HG02938 (cell line): ENCODE data around the gene DENND6B.
A peak's percentile ranks its signal among the peaks of the same experiment; 100 is the strongest.

Source experiments
- ATAC-seq: cut with Tn5 transposase; IDR thresholded peaks from one replicate; pipeline ENCODE4 v1.9.1; 2021; ENCODE audit warnings: mild to moderate bottlenecking, moderate library complexity; ENCODE audit not compliant: unreplicated experiment

DENND6B gene

DNA sequence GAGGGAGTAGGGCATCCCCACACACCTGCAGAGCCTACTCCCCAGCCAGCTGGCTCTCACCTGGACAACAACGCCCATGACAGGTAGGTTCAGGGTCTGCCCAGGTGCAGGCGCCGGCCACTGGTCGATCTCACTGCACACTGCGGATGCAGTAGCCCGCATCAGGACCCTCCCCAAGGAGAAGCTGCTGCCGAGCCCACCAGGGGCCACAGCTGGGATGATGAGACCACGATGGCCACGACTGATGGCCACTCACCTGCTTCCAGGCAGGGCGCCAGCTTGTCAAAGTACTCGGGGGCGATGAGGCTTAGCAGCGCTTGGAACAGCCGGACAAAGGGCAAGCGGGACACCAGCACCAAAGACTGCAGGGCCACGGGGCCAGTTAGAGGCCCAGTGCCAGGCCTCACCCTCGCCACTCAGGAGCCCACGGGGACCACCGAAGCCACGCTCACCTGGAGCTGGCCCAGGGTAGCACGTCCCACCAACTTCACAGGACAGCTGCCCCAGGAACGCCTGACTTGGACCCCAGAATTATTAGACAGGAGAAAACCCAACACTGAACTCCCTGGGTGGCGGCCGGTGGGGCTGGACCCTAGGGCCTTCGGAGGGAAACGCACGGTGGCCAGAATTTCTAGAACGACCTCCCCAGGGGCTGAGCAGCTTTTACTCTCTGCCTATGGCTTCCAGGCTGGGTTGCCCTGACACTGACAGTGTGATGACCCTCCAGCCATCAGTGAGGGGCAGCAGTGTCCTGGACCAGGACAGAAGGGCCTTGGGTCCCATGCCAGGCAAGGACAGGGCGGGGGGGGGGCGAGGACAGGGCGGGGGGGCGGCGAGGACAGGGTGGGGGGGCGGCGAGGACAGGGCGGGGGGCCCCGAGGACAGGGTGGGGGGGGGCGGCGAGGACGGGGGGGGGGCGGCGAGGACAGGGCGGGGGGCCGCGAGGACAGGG lies 10.4 kb downstream of the DENND6B start:
- ATAC-seq: no peak

DNA sequence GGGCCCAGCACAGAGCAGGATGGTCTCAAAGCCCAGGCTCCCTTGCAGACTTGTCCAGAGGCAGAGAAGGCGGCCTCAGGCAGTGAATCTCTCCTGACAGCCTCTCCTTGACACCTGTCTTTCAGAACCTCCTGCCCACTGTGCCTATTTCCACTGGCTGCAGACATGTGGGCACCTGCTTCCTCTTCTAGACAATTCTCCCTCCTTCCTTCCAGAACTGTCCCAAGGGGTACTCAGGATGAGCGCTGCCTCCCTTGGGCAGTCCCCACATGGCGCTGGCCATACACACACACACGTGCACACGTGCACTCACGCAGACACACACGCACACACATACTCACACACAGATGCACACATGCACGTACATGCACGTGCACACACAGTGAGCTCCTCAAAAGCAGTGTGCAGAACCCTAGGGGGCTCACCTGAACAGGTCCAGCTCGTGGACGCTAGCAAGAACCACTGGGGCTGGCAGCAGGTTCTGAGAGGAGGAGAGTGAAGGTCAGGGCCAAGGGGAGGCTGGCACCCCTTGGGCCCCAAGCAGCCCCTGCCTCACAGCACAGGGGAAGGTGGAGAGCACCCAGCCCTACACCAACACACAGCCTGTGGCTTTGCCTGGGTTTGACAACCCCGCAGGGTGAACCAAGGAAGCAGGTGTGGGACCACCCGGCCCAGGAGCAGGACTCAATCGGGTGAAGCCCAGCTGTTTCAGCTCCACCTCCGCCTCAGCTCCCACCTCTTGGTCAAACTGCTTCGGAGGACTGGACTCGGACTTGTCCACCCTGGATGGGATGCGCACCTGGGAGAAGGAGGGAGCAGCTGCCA lies 11.3 kb downstream of the DENND6B start:
- no peak for ATAC-seq

DNA sequence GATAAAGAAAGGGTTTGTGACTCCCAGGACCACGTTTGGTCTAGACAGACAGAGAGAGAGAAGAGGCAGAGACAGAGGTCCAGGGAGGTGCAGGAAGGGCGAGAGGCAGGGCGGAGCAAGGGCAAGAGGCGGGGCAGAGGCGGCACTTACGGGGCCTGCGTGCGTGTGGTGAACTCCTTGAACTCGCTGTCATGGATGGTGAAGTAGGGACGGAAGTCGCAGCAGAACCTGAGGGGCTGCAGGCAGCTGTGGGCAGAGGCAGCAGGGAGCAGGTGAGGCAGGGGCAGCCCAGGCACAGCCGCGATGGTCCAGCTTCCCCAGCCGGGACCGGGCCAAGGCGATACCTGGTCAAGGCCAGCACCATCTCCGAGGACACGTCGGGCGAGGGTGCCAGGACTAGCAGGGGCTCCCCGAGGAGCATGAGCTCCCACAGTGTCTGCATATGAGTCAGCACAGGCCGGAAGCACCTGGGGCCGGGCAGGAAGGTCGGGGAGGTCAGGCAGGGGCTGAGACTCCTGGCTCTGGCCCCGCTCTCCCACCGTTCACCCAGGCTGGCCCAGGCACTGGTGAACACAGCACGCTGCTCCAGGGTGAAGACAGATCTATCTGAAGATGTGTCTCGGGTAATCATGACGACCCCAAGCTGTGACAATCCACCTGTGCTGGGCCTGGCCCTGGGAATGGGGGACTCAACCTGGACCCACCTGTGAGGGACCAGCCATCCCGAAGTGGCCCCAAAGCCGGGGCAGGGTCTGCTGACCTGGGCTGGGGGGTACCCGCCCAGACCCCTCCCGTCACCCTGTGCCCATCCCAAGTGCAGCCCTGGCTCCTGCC lies 12.1 kb downstream of the DENND6B start:
- ATAC-seq: peak; percentile 66

DNA sequence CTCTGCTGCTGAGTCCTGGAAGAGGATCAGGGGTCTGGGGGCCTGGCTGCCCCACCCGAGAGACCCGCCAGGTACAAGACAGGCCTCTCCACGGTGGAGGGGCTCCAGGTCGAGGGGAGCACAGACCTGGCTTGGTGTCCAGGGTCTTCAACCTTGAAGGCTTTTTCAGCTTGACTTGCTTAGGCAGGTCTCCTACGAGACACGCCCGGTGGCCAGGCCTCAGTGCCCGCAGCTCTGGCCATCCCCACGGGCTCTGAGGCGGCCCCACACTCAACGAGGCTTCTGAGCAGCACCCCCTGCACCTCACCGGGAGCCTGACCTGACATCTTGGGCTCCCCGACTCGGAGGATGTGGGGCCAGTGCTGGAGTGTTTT lies 12.7 kb downstream of the DENND6B start:
- ATAC-seq: no peak

DNA sequence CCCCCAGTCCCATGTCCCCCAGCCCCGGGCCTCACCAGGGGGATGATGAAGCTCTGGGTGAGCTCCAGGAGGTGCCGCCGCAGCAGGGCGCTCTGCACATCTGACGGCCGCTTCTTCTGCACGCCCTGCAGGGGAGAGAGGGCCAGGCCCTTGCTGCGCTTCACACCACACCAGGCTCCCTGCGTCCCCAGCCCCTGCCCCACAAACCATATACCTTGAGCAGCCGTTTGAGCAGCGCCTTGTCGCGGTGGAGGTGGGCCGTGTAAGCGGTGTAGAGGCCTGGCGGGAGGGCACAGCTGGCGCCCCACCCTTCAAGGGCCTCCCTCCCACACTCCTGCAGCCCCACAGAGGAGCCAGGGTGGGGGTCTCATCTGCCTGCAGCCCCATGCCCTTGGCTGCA lies 13.2 kb downstream of the DENND6B start:
- ATAC-seq: no peak

DNA sequence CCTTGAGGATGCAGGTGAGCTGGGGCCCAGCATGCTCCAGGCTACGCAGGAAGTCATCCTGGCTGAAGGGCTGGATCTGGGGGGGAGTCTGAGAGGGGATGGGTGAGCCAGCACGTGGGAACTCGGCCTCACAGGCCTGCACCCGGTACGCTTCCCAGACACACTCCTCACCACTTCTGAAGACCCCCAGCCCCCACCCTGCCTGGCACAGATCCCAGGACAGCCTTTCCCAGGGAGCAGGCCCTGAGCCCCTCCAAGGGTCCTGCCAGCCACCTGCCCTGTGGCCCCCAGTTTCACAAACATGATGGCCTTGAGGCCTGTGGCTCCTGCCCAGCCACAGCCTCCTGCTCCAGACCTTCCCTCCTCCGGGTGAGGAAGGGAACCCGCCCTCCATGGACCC lies 13.8 kb downstream of the DENND6B start:
- ATAC-seq: no peak

DNA sequence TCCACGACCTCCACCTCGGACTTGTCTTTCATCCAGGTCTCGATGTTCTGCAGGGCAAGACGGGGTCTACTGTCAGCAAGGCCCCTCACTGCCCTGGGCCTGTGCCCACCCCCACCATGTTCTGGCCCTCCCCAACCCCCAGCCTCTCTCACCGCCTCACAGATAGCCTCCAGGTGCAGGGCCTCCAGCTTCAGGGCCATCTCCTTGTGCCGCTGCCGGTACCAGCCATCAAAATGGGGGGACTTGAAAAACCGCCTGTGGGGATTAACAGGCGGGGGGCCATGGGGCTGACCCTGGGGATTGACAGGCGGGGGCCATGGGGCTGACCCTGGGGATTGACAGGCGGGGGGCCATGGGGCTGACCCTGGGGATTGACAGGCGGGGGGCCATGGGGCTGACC lies 14.4 kb downstream of the DENND6B start:
- ATAC-seq: no peak

DNA sequence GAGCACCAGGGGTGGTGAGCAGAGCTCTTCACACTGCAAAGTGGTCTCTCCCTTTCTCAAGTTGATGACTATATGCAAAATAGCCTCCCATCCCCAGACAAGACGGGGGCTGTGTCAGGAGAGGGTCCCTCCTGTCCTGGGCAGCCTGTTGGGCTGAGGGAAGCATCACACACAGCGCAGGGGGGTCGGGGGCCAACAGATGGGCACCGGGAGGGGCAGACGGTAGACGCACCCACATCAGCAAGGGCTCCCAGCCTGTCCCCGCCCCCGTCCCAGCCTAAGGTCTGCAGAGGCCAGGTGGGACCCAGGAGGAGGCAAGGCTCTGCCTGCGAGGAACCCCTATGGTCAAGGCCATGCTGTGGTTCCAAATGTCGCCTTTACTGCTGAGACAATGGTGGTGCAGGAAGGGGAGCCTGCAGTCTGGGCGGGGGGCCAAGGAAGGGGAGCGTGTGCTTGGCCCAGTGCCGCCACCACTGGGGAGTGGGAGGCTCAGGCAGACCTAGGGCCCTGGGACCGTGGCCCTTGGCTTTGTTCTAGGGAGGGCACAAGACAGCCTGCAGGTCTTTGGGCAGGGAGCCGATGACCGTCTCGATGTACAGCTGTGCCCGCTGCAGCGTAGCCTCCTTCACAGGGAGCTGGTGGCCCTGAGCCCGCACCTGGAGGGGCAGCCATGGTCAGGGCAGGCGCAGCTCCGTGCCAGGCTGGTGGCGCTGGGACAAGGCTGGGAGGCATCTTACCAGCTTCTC lies 15.0 kb downstream of the DENND6B start:
- no peak for ATAC-seq

DNA sequence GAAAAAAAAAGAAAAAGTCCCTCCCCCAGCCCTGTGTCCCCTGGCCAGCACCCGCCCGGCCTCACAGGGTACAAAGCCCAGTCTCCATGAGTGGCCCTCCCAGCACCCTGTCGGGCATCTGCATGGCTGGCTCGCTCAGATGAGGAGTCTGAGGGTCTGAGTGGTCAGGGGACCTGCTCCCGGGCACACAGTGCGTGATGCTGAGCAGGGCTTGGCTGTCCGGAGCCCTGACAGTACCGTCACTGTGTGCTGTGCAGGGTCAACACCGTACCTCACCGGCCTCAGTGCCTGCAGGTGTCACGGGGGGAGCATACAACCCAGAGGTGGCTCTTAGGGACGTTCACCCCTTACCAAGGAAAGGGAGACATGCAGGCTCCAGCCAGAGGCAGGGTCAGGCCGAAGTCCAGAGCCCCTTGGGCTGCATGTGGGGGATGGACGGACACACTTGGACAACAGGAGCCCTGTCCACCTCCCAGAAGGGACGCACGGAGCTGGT lies 15.8 kb downstream of the DENND6B start:
- ATAC-seq: no peak

DNA sequence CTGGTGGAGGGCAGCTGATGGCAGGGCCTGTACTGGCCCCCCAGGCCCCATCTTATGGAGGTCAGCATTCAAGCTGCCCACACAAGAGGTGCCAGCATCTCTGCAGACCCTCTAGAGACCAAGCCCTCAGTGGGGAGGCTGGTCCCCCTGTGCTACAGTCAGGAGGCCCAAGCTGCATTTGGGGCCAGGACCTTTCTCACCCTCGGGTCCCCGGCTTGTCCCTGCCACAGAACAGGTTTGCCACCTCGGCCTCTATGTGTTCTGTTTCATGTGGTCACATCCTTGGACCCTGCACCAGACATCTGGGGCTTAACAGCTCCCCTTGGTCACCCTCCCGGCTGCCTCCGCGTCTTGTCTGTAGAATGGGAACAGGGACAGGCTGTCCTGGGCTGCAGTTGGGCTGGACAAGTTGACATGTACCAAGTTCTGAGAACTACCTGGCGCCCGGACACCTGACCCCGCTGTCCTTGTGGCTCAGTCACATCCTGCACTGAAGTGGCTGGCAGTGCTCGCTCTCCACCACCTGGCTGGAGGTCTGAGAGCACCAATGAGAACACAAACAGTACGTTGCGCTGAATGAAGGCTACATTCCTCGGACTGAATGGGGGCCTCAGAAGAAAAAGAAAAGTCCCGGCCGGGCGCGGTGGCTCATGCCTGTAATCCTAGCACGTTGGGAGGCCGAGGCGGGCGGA lies 16.6 kb downstream of the DENND6B start:
- ATAC-seq: no peak

DNA sequence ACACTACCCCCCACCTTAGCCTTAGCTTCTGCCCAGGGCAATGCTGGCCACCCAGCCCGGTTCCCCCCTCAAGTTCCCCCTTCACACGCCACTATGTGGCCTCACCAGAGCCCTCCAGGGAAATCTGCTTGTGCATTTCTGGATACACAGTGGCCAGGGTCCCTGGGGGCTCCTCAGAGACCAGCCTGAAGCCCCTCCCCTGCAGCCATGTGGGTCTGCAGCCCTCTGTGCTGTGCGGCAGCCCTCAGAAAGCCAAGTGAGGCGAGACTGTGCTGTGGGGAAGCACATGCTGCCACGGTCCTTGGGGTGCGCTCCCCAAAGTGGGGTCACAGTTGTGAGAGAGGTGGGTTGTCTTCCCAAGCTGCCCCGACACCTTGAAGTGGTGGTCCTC lies 17.2 kb downstream of the DENND6B start:
- no peak for ATAC-seq

DNA sequence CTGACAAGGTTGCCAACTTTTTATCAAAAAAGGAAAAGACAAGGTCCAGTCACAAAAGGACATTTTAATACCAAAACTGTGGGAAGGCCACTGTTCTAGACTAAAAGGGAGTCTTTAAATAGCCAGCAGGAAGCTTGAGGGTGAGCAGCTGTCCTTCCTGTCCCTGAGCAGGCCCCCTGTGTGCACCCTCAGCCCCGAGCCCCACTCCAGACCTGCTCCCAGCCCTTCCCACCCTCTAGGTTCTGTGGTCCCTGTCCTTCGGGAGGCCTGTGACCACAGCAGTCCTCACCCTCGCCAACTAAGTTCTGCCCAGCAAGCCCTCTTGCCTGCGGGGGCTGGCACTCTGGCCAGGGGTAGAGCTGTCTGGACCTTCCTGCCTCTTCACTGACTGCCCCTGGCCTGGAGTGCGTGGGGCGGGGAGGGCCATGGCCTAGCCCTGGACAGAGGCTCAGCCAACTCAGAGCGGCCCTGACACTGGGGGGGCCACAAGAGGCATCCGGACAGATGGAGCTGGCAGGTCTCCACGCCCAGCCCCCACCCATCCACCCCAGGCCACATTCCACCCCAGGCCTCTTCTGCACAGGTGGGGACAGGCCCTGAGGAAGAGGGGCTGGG lies 17.7 kb downstream of the DENND6B start:
- no peak for ATAC-seq

DNA sequence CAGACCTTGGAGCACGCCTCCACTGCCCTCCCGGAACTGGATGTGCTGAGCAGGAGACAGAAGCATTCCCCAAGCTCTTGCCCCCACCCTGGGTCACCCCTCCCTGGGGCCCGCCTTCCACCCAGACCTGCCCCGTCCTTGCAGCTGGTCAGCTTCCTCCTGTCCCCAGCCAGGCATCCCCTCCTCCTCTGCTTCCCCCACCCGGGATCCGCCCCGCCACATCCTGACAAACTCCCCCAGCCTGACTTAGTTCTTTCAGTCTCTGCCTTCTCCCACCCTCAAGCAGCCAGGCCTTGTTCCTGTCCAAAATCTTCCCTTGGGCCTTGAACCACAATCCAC lies 18.2 kb downstream of the DENND6B start:
- no peak for ATAC-seq

DNA sequence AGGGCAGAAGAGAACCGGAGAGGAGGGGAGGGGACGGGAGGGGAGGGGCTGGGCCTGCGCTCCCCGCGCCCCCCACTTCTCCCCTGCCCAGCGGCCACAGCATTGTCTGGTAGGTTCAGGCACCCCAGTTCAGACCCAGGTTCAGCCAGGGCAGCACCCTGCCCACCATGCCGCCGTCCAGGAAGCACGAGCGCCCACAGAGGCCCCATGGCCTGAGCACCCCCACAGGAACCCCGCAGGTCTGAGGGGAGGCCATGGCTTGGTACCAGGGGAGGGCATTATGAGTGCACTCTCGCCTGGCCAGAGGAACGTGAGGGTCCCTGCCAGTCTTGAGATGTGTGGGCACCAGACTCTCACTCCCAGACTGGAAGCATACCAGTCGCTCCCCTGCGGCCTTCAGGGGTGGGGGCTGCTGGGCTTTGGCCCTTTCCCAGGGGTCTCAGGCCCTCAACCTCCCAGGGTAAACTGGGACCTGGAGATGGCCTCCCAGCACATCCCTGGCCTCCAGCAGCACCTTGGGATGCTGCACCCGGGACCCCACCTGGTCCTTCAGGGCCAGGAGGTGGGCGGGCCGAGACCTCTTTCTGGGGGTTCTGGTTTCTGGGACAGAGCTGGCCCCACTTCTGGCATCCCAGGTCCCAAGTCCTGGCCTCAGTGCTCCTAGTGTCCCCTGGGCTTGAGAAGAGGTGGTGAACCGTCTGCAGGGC lies 18.8 kb downstream of the DENND6B start:
- no peak for ATAC-seq

DNA sequence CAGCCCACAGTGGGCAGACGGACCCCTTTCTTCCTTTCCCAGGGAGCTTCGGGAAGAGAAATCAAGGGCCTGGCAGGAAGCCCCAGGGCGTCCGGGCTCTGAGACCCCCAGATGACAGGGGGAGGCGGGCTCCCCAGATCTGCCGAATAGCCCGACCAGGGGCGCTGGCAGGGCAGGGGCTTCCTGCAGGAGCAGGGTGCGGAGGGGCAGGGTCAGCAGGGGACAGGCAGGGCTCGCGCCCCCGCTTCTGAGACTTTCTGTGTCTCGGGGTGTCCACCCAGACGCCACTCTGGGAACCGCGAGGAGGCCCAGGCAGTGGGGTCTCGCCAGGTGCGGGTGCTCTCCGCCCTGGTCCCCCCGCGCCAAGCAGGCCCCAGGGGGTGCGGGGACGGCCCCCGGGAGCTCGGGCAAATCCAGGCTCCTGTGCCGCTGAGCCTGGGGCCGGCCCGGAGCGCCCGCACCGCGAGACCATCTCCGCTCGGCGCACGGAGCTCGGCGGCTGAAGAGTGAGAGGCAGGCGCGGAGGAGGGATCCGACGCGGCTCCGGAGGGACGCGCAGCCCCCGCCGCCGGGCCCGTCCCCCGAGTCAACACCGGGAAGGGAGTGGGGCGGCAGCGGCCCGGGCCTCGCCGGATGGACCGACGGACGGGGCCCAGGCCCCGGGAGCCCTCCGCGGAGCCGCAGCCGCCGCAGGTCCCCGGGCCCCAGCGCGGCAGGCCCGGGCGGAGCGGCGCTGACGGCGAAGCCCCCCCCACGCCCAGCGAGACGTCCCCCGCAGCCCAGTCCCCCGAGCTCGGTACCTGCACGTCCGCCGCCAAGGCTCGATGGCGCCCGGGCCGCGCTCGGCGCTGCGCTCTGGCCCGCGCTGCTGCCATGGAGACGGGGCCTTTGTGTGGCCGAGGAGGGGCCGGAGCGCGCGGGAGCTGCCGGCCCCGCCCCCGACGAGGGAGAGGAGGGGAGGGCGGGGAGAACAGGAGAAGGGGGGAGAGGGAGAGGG lies 19.8 kb downstream of the DENND6B start, which contains the start of gene PLXNB2:
TSS of gene PLXNB2 (minus strand) at position 894 of the 997 bp plus-strand sequence. CDS start 17,062 bp downstream, outside the sequence.
- ATAC-seq: no peak

DNA sequence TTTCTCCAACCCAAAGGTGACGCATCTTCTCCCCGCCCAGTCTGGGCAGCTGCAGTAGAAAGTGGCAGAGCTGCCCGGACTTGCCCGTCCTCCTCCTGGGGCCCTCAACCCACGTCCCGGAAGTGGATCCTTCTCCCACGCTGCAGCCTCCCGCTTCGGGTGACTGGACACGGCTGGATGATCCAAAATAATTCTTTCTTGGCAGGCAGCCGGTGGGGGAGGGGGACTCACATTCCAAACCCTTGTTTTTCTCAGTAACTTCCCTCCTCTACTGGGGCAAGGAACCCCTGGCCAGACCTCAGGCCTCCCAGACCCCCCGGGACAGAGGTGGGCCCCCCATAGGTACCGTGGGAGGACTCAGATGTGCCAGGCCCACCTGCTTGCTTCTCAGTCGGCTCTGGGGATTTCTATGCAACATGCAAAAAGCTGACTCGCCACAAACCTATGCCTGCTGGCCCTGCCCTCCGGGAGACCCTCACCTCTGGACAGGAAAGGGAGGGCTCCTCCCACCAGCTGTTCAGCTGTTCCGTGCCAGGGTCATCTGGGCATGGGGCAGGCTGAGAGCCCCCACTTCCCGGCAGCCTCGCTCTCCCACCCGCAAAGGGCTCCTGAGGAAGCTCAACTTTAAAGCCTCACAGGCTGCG lies 20.8 kb downstream of the DENND6B start:
- no peak for ATAC-seq

DNA sequence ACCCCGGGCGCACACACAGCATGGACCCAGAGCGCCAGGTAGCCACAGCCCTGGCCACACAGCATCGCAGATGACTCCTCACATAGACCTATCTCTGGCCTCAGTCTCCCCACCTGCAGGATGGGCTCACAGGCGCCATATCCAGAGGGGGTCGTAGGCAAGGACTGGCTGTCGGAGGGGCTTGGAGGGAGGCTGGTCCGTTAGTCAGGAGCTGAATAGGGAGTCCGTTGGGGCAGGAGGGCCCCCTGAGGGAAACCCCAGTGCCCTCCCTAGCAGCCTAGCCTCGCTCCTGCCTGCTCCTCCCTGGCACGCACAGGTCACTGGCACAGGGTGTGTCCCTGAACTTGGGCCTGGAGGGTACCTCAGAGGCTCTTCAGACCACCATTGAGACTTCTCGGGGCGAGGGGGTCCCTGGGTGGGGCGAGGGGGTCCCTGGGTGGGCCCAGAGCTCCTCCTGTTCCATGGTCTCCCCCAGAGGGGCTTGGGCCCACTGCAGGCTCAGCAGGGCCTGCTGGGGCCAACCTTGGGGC lies 21.4 kb downstream of the DENND6B start:
- ATAC-seq: no peak
